GM12878 (cell line): ENCODE data around the gene SLF1. TPM values are rescaled to one million over a fixed set of nuclear protein-coding genes. Genes with fewer than 3 reads are reported as not detected.

Experiments used
- ATAC-seq: fragments of 200-7000 bp; cut with Tn5 transposase; 3 replicates; pipeline ENCODE4 v1.9.1; 2020; ENCODE audit warnings: mild to moderate bottlenecking, moderate library complexity
- BruUV-seq: library from RNA; stranded (reverse); fragments of 400-500 nt; replicated peaks from 2 replicates; lab custom pipeline; 2021; lab: Mats Ljungman, UMichigan
- CTCF ChIA-PET: fragments of 300-600 bp; sonication (Branson Sonifier 250); formaldehyde crosslinking; extraction: SDS; loops from one replicate; lab custom pipeline; 2021; ENCODE audit warnings: inconsistent platforms; lab: Yijun Ruan, JAX
- POLR2A ChIA-PET: fragments of 350-600 bp; formaldehyde crosslinking; extraction: SDS; loops from one replicate; lab custom pipeline; 2021; ENCODE audit warnings: inconsistent platforms; lab: Charles Lee
- RAD21 ChIA-PET: fragments of 300-600 bp; sonication (Branson Sonifier 250); formaldehyde crosslinking; loops from one replicate; lab custom pipeline; 2023; ENCODE audit warnings: antibody characterized with exemption; ENCODE audit not compliant: unreplicated experiment; lab: Charles Lee
- SMC1A ChIA-PET: fragments of 300-600 bp; sonication (Branson Sonifier 250); formaldehyde crosslinking; loops from one replicate; lab custom pipeline; 2023; ENCODE audit not compliant: unreplicated experiment, uncharacterized antibody; lab: Charles Lee
- DNase-seq: peaks from one replicate; pipeline ENCODE4 v3.0.0-alpha.2; 2011; ENCODE audit warnings: low read depth, low spot score
- FAIRE-seq: peaks from 3 replicates; lab custom pipeline; 2011; peaks lifted over from hg19 to GRCh38; lab: Jason Lieb, UNC
- H2AFZ ChIP-seq: 2 replicates; pipeline ENCODE4 v1.6.0; 2011; ENCODE audit warnings: low read depth, low read length, control low read depth; ENCODE audit not compliant: control insufficient read depth
- H3K27ac ChIP-seq: 2 replicates; pipeline ENCODE4 v1.5.1; 2011; ENCODE audit warnings: control low read depth; ENCODE audit not compliant: control insufficient read depth, insufficient read depth
- H3K27me3 ChIP-seq, 2 experiments: replicated peaks in 1 of 2; 2 replicates each; pipeline versions ENCODE4 v1.6.0 to v1.6.1; 2011; ENCODE audit warnings: low read length in 1 of 2; ENCODE audit not compliant: control insufficient read depth in 2 of 2, insufficient read depth in 2 of 2
- H3K36me3 ChIP-seq, 2 experiments: 2 replicates each; pipeline ENCODE4 v1.5.1; 2011; ENCODE audit warnings: low read length in 1 of 2; ENCODE audit not compliant: control insufficient read depth in 2 of 2, insufficient read depth in 2 of 2
- H3K4me1 ChIP-seq: 2 replicates; pipeline ENCODE4 v1.6.1; 2011; ENCODE audit warnings: mild to moderate bottlenecking, low read length, moderate library complexity, mixed read lengths; ENCODE audit not compliant: control insufficient read depth, insufficient read depth
- H3K4me2 ChIP-seq: 2 replicates; pipeline ENCODE4 v1.6.0; 2011; ENCODE audit warnings: control low read depth; ENCODE audit not compliant: control insufficient read depth, insufficient read depth
- H3K4me3 ChIP-seq: fragments of 200-600 bp; sonication (generic); 2 replicates; pipeline ENCODE4 v1.5.1; 2016
- H3K79me2 ChIP-seq: 2 replicates; pipeline ENCODE4 v1.6.0; 2011; ENCODE audit warnings: low read length; ENCODE audit not compliant: control insufficient read depth, insufficient read depth
- H3K9ac ChIP-seq: 2 replicates; pipeline ENCODE4 v1.8.0; 2011; ENCODE audit warnings: low read length, control low read depth, mixed read lengths; ENCODE audit not compliant: control insufficient read depth, insufficient read depth
- H3K9me3 ChIP-seq: replicated peaks from 3 replicates; pipeline ENCODE4 v1.5.1; 2011; ENCODE audit warnings: mild to moderate bottlenecking, low read length; ENCODE audit not compliant: control insufficient read depth, insufficient read depth
- H4K20me1 ChIP-seq: 2 replicates; pipeline ENCODE4 v1.6.0; 2011; ENCODE audit not compliant: control insufficient read depth, insufficient read depth
- CBX3 ChIP-seq: fragments of 200-600 bp; sonication (generic); IDR thresholded peaks from 2 replicates; pipeline ENCODE4 v1.6.1; 2016; ENCODE audit warnings: low read depth, borderline replicate concordance
- CBX5 ChIP-seq: sonication (generic); IDR thresholded peaks from 2 replicates; pipeline ENCODE4 v1.6.1; 2016; ENCODE audit warnings: low read depth, moderate library complexity, mild to moderate bottlenecking, inconsistent platforms
- DPF2 ChIP-seq: fragments of 450-650 bp; IDR thresholded peaks from 2 replicates; pipeline ENCODE4 v1.6.1; 2017; ENCODE audit warnings: mild to moderate bottlenecking
- ESRRA ChIP-seq: IDR thresholded peaks from 2 replicates; pipeline ENCODE4 v1.6.1; 2012; ENCODE audit warnings: mild to moderate bottlenecking, low read length, improper control_type of control experiment
- FOS ChIP-seq: IDR thresholded peaks from 3 replicates; pipeline ENCODE4 v1.6.1; 2011; ENCODE audit warnings: borderline replicate concordance; ENCODE audit not compliant: insufficient read length; ENCODE audit errors: extremely low read depth
- IRF5 ChIP-seq: fragments of 450-650 bp; IDR thresholded peaks from 2 replicates; pipeline ENCODE4 v1.6.1; 2017; ENCODE audit warnings: borderline replicate concordance
- KLF5 ChIP-seq: fragments of 450-650 bp; IDR thresholded peaks from 2 replicates; pipeline ENCODE4 v1.6.1; 2014; ENCODE audit warnings: mild to moderate bottlenecking; ENCODE audit not compliant: partially characterized antibody
- MXI1 ChIP-seq: fragments of 150-350 bp; IDR thresholded peaks from 2 replicates; pipeline ENCODE4 v1.6.1; 2011; ENCODE audit warnings: low read depth, mild to moderate bottlenecking, inconsistent platforms, low read length, improper control_type of control experiment
- NBN ChIP-seq: fragments of 450-650 bp; IDR thresholded peaks from 2 replicates; pipeline ENCODE4 v1.6.1; 2016
- NFXL1 ChIP-seq: fragments of 450-650 bp; IDR thresholded peaks from 2 replicates; pipeline ENCODE4 v1.6.1; 2017; ENCODE audit warnings: antibody characterized with exemption, mild to moderate bottlenecking, borderline replicate concordance
- STAT3 ChIP-seq: IDR thresholded peaks from 2 replicates; pipeline ENCODE4 v1.6.1; 2011; ENCODE audit warnings: low read depth, low read length, improper control_type of control experiment
- TAF1 ChIP-seq: IDR thresholded peaks from 2 replicates; pipeline ENCODE4 v1.6.1; 2011; ENCODE audit warnings: mild to moderate bottlenecking, low read depth, low read length, borderline replicate concordance
- TBL1XR1 ChIP-seq: IDR thresholded peaks from 2 replicates; pipeline ENCODE4 v1.6.1; 2012; ENCODE audit warnings: low read depth, low read length, improper control_type of control experiment
- USF2 ChIP-seq: IDR thresholded peaks from 2 replicates; pipeline ENCODE4 v1.6.1; 2011; ENCODE audit warnings: low read depth, low read length, improper control_type of control experiment, borderline replicate concordance
- WGBS: methylation state at CpG from one replicate; pipeline ENCODE4 v1.1.6; 2016; ENCODE audit warnings: low lambda C conversion rate; ENCODE audit not compliant: insufficient replicate concordance, insufficient coverage; ENCODE audit errors: missing lambda C conversion rate; 5-methylcytosine and 5-hydroxymethylcytosine counted together
- in situ Hi-C: fragments of 300-500 bp; cut with MboI; formaldehyde crosslinking; loops from 9 replicates; pipeline ENCODE4 v1.14.3; 2018; ENCODE audit warnings: mixed read lengths
- intact Hi-C: fragments of 100-400 bp; cut with micrococcal nuclease; formaldehyde crosslinking; loops from one replicate; pipeline ENCODE4 v1.14.2; 2022; ENCODE audit not compliant: unreplicated experiment
- polyA plus RNA-seq, 11 experiments: library from polyadenylated mRNA; depleted of rRNA in 4 of 11; unstranded in 6 of 11; stranded (reverse) in 5 of 11; fragments of >200 nt; fragmentation: Nextera tagmentation in 4 of 11; fragmentation: Illumina TruSeq in 1 of 11; extraction: Ambion mirVana in 4 of 11; extraction: Trizol in 1 of 11; gene quantifications; 1 replicate in 1 of 11; 2 replicates in 10 of 11; pipeline versions ENCODE4 v1.2.1 to v1.2.3, GENCODE V29; 2011 to 2016; ENCODE audit warnings: inconsistent platforms in 2 of 11, missing spikeins in 2 of 11, low read depth in 1 of 11
- total RNA-seq, 4 experiments: library from RNA; depleted of rRNA in 3 of 4; stranded (reverse); fragments of >200 nt in 3 of 4; fragmentation: Illumina TruSeq in 1 of 4; extraction: Trizol in 1 of 4; gene quantifications; 2 replicates each; pipeline versions ENCODE4 v1.2.1 to v1.2.3, GENCODE V29; 2013 to 2021
- TF ChIP-seq, protein P1 (sequence below): IDR thresholded peaks from 2 replicates; pipeline ENCODE4 v1.6.1; 2012; ENCODE audit warnings: low read depth, low read length, improper control_type of control experiment

The SLF1 gene
- total and polyA plus RNA-seq, 10 of the 15 experiments (the other 5 are each of a cell fraction or from before 2014, with no cell fraction given), result 8.1 to 27.0 (median 13.4) TPM

GRCh38 chr5:94725142-94725541, 106.7 kb downstream of the SLF1 start:
- POLR2A ChIA-PET, result no interaction called here
- no peak overlapping the region for H3K4me3 ChIP-seq
- H2AFZ ChIP-seq, result no peak overlapping the region
- H3K9me3 ChIP-seq, result no peaks in the 10 kb centered on the region
- WGBS, result 32% methylated on average over 1 of the region's 1 CpG
- CTCF ChIA-PET, result interaction anchor here (0.5 to 0.8 kb wide), 2 partner anchors 13 to 909 kb away, joined by 3 to 4 read pairs; no protein-coding TSS in a partner anchor
- H4K20me1 ChIP-seq, result no peaks in the 10 kb centered on the region
- DNase-seq (no peak), ATAC-seq (no peak), FAIRE-seq (no peak)
- H3K79me2 ChIP-seq, result no peaks in the 10 kb centered on the region
- intact Hi-C loops (no loop called here), in situ Hi-C loops (no loop called here)
- BruUV-seq, result no TSS peak
- H3K4me2 ChIP-seq, result no peak overlapping the region
- H3K27ac ChIP-seq, result no peak overlapping the region
- no peak overlapping the region for H3K9ac ChIP-seq
- RAD21 ChIA-PET, result interaction anchor here (0.6 to 1.3 kb wide), 2 partner anchors 25 to 200 kb away, joined by 4 read pairs; no protein-coding TSS in a partner anchor
- SMC1A ChIA-PET, result interaction anchor here (0.7 to 1.3 kb wide), 4 partner anchors 13 to 204 kb away, joined by 3 to 4 read pairs (median 4); no protein-coding TSS in a partner anchor
- no peaks in the 10 kb centered on the region for H3K27me3 ChIP-seq
- TF ChIP-seq STAT3 (no peak), ESRRA (no peak), CBX5 (no peak)
- H3K4me1 ChIP-seq, result no peaks in the 10 kb centered on the region
- H3K36me3 ChIP-seq, result no peaks in the 10 kb centered on the region

DNA sequence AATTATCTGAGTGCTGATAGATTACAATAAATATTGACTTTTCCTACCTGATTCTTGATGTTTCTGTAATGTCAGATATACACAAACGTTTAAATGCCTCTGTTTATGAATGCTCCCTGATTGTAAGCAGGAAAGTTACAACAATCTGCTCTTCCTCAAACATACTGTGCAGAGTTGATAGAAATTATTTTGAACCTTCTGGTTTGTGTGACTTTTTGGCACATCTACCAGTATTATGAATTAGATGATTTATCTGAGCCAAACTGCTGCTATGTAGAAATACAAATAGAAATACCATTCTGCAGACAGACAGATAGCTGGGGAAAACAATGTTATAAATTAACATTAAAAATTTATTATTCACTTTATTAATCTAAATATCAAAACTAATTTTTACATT, 113.0 kb downstream of the SLF1 start:
- Histone ChIP-seq H3K4me3 (no peak overlapping the region), H3K27ac (no peak overlapping the region), H3K9me3 (no peaks in the 10 kb centered on the region), H3K4me2 (no peak overlapping the region), H4K20me1 (no peaks in the 10 kb centered on the region), H3K27me3 (no peaks in the 10 kb centered on the region), H3K79me2 (no peaks in the 10 kb centered on the region), H3K4me1 (no peaks in the 10 kb centered on the region), H2AFZ (no peak overlapping the region), H3K9ac (no peak overlapping the region), H3K36me3 (no peaks in the 10 kb centered on the region)
- intact Hi-C loops, result no loop called here
- in situ Hi-C loops, result no loop called here
- ATAC-seq, result no peak
- CTCF ChIA-PET, result interaction anchor here (0.6 to 2.5 kb wide), 8 partner anchors 9 to 207 kb away, joined by 3 to 13 read pairs (median 4); no protein-coding TSS in a partner anchor
- WGBS, result 0% methylated on average over 1 of the region's 1 CpG
- DNase-seq, result no peak
- RAD21 ChIA-PET, result no interaction called here
- BruUV-seq, result no TSS peak
- SMC1A ChIA-PET, result interaction anchor here (0.6 to 1.7 kb wide), 5 partner anchors 10 to 426 kb away, joined by 3 to 5 read pairs (median 3); no protein-coding TSS in a partner anchor
- POLR2A ChIA-PET, result interaction anchor here (1.1 kb wide), 1 partner anchor 24 kb away, joined by 4 read pairs; no protein-coding TSS in a partner anchor
- FAIRE-seq, result no peak
- TF ChIP-seq TBL1XR1 (no peak), USF2 (no peak), CBX3 (no peak), FOS (no peak), KLF5 (no peak), IRF5 (no peak), NFXL1 (no peak), MXI1 (no peak), TAF1 (no peak), NBN (no peak), DPF2 (no peak)
- TF ChIP-seq, protein P1, sequence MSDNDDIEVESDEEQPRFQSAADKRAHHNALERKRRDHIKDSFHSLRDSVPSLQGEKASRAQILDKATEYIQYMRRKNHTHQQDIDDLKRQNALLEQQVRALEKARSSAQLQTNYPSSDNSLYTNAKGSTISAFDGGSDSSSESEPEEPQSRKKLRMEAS, result no peak
